A673 (cell line): Measurements from ENCODE around the gene PROKR1.

Experiments used
- CTCF ChIP-seq: fragments of 300-800, 200-600 bp; sonication (generic); conservative IDR thresholded peaks from 2 replicates; pipeline ENCODE4 v1.5.1; 2017; ENCODE audit warnings: low read depth, mild to moderate bottlenecking, antibody characterized with exemption, low read length, moderate library complexity, mixed read lengths
- EZH2 ChIP-seq: fragments of 200-600 bp; sonication (generic); IDR thresholded peaks from 2 replicates; pipeline ENCODE4 v1.6.1; 2017; ENCODE audit warnings: borderline replicate concordance, low read depth, mild to moderate bottlenecking, mixed read lengths, antibody characterized with exemption, low read length; ENCODE audit not compliant: poor library complexity, severe bottlenecking

GRCh38 chr2:68698567-68699377 is 55.4 kb downstream of the PROKR1 start:
- TF ChIP-seq CTCF (no peak), EZH2 (no peak)
